HT-29 (cell line): ENCODE measurements around the gene PDZD8. TPM values are rescaled to one million over a fixed set of nuclear protein-coding genes. Genes with fewer than 3 reads are reported as not detected.

Source experiments
- total RNA-seq: library from RNA; depleted of rRNA; stranded (reverse); fragments of >200 nt; shearing (Covaris generic); gene quantifications from 2 replicates; pipeline ENCODE4 v1.2.3, GENCODE V29; 2014; rRNA removed

Gene PDZD8
- total RNA-seq, 1 experiment from 2014 or later: 31.1 TPM

Other genes starting within 250 kb of the PDZD8 start
- gene VAX1, start 237.2 kb downstream of the PDZD8 start, total RNA-seq: not detected in 2 replicates
- not detected in 2 replicates for gene KCNK18, start 178.0 kb downstream of the PDZD8 start, total RNA-seq
- gene SLC18A2, start 134.3 kb downstream of the PDZD8 start, total RNA-seq: not detected in 2 replicates
- gene EMX2, start 167.3 kb upstream of the PDZD8 start, total RNA-seq: not detected in 2 replicates